Lower leg skin (tissue), 4 donors: ENCODE measurements around the gene STAT1. TPM values are rescaled to one million over a fixed set of nuclear protein-coding genes. Genes with fewer than 3 reads are reported as not detected.

Experiments used
- DNase-seq, 2 donors: peaks; one replicate each; pipeline ENCODE4 v3.0.0-alpha.2; 2019; ENCODE audit warnings: low spot score in 2 of 2
- H3K4me3 ChIP-seq: fragments of 200-600 bp; sonication (generic); 2 replicates; pipeline ENCODE4 v1.5.1; 2017; ENCODE audit warnings: mild to moderate bottlenecking, low read depth; ENCODE audit not compliant: poor library complexity, severe bottlenecking
- POLR2A ChIP-seq, 2 donors: fragments of 450-650 bp; IDR thresholded peaks; one replicate each; pipeline ENCODE4 v1.6.1; 2016 to 2017; ENCODE audit warnings: antibody characterized with exemption in 2 of 2, mild to moderate bottlenecking in 1 of 2, moderate library complexity in 1 of 2
- WGBS, 2 donors: methylation state at CpG; one replicate each; pipeline ENCODE4 v1.1.5; 2018; 5-methylcytosine and 5-hydroxymethylcytosine counted together
- intact Hi-C: fragments of 100-400 bp; cut with DNase I; formaldehyde crosslinking; loops from one replicate; pipeline ENCODE4 v1.15.0; 2023; ENCODE audit warnings: low total_unique reads
- total RNA-seq, 4 donors: library from RNA; depleted of rRNA; stranded (reverse); fragments of >200 nt; gene quantifications; one replicate each; pipeline ENCODE4 v1.1.0, GENCODE V29; 2016
- TF ChIP-seq, protein P1 (sequence below), 3 donors: fragments of 450-650 bp; IDR thresholded peaks; one replicate each; pipeline ENCODE4 v1.5.1; 2016; ENCODE audit warnings: antibody characterized with exemption in 3 of 3, mild to moderate bottlenecking in 3 of 3, moderate library complexity in 2 of 3

Gene STAT1
- total RNA-seq, 4 donors from 2014 or later, result 37.5 to 55.6 (median 45.5) TPM

DNA sequence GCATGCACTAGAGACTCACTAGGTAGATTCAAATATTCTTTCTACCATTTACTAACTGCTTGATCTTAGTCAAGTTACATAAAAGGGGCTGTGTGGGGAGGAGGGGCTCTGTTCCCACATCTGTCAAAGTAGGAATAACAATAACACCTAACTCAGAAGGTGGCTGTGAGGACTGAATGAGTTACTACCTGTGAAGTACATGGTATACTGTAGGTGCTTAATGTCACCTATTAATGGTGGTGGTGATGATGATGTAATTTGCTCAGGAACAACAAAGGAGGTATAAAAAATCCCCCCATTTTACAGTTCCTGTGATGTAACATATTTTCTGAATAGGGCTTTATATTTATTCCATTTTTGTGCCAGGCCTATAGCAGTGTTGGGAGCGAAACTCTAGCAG lies 40.7 kb downstream of the STAT1 start:
- 98 to 100% methylated on average over 1 of the region's 1 CpG for WGBS, 2 donors
- H3K4me3 ChIP-seq, result no peak overlapping the region
- TF ChIP-seq POLR2A (IDR thresholded peaks at IDR 0.05), result no peak
- TF ChIP-seq, protein P1, sequence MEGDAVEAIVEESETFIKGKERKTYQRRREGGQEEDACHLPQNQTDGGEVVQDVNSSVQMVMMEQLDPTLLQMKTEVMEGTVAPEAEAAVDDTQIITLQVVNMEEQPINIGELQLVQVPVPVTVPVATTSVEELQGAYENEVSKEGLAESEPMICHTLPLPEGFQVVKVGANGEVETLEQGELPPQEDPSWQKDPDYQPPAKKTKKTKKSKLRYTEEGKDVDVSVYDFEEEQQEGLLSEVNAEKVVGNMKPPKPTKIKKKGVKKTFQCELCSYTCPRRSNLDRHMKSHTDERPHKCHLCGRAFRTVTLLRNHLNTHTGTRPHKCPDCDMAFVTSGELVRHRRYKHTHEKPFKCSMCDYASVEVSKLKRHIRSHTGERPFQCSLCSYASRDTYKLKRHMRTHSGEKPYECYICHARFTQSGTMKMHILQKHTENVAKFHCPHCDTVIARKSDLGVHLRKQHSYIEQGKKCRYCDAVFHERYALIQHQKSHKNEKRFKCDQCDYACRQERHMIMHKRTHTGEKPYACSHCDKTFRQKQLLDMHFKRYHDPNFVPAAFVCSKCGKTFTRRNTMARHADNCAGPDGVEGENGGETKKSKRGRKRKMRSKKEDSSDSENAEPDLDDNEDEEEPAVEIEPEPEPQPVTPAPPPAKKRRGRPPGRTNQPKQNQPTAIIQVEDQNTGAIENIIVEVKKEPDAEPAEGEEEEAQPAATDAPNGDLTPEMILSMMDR (IDR thresholded peaks at IDR 0.05), result no peak
- intact Hi-C loops, result no loop called here
- DNase-seq, result no peak

GRCh38 chr2:190972846-190973245 lies 41.1 kb downstream of the STAT1 start:
- no peak for DNase-seq
- TF ChIP-seq, protein P1 (IDR thresholded peaks at IDR 0.05), result no peak
- TF ChIP-seq POLR2A (IDR thresholded peaks at IDR 0.05), result no peak
- WGBS, 2 donors, result 74 to 83% methylated on average over 3 of the region's 3 CpGs
- intact Hi-C loops, result no loop called here
- no peak overlapping the region for H3K4me3 ChIP-seq

DNA sequence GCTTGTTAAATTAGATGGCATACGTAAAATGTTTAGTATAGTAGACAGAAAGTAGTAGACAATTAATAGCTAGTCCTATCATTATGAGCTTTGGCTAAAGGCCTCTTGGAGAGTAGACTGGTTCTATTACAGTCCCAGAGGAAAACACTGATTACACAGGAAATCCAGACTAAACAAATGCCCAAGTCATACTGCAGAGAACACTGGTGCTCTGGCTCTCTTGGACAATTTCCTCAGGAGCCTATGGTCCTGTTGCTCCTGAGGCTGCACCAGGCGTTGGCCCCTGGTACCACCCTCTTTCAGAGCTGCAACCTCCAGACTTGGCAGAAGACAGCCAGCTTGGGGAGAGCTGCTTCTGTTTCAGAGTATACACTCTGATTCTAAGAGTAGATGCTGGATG lies 41.8 kb downstream of the STAT1 start:
- H3K4me3 ChIP-seq, result no peak overlapping the region
- TF ChIP-seq, protein P1 (IDR thresholded peaks at IDR 0.05), result no peak
- TF ChIP-seq POLR2A (IDR thresholded peaks at IDR 0.05), result no peak
- 78 to 89% methylated on average over 2 of the region's 2 CpGs for WGBS, 2 donors
- no peak for DNase-seq
- intact Hi-C loops, result no loop called here

GRCh38 chr2:190970873-190971506 lies 43.0 kb downstream of the STAT1 start:
- DNase-seq, result no peak
- intact Hi-C loops, result no loop called here

GRCh38 chr2:190970160-190970559 lies 43.8 kb downstream of the STAT1 start:
- intact Hi-C loops, result no loop called here
- TF ChIP-seq, protein P1 (IDR thresholded peaks at IDR 0.05), result no peak
- no peak for TF ChIP-seq POLR2A (IDR thresholded peaks at IDR 0.05)
- H3K4me3 ChIP-seq, result no peak overlapping the region
- no peak for DNase-seq
- WGBS, 2 donors, result 92 to 93% methylated on average over 3 of the region's 3 CpGs

More at GRCh38 chr2:190970873-190971506, 43.0 kb downstream of the STAT1 start:
- no peak overlapping the region for H3K4me3 ChIP-seq
- 73 to 84% methylated on average over 5 of the region's 5 CpGs for WGBS, 2 donors
- TF ChIP-seq, protein P1 (IDR thresholded peaks at IDR 0.05), result no peak
- no peak for TF ChIP-seq POLR2A (IDR thresholded peaks at IDR 0.05)

- H3K4me3 ChIP-seq, result no peak overlapping the region
- intact Hi-C loops, result no loop called here
- WGBS, 2 donors, result 81 to 92% methylated on average over 2 of the region's 2 CpGs
- no peak for DNase-seq
- TF ChIP-seq, protein P1 (IDR thresholded peaks at IDR 0.05), result no peak
Measured at GRCh38 chr2:190968522-190968921, 45.4 kb downstream of the STAT1 start.
